Measurements from ENCODE around the gene KLK6. TPM values are rescaled to one million over a fixed set of nuclear protein-coding genes. Genes with fewer than 3 reads are reported as not detected.
"Not testable (repeated sequence)": the region's sequence is repeated elsewhere in the genome, so short reads cannot be mapped to it uniquely, and the experiment has no call there.

KLK6 gene
- total RNA-seq, 2 donors from 2014 or later = not detected

DNA sequence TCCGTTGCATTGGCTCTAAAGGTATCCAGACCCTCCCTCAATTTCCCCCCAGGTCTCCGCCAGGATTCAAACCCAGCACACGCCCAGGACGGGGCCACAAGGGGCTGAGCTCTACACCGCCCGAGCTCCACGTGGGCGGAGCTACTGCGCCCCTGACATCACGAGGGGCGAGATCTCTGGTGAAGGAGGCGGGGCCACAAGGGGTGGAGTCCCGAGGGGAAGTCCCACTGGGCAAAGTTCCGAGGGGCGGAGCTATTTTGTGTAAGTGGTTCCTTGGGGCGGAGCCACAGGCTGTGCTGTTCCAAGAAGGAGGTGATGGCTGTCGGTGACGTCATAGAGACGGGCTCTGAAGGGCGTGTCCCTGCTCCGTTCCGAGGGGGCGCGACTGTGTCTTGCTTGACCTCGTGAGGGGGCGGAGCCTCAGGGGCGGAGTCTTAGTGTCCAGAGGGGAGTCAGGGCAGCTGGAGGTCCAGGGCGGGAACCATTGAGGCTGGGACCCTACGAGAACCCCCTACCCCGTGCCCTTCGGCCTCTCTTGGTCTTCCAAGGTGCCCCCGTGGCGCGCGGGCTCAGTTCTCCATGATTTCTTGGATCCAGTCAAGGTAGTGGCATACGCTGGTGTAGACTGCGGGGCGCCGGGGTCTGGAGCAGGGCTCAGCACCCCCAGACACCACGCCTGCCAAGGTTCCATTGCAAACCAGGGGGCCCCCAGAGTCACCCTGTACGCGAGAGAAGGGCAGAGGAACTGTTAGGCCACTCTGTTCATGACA lies 33.3 kb upstream of the KLK6 start:
- DNase-seq (no peak), ATAC-seq (no peak)
- no peak overlapping the region for H3K27ac Mint-ChIP-seq
- H3K4me3 Mint-ChIP-seq = no peak overlapping the region
- H3K36me3 Mint-ChIP-seq (ENCODE audit: low read depth) = peaks cover 5% of the 10 kb centered on the region
- peaks cover 57% of the 10 kb centered on the region for H3K27me3 Mint-ChIP-seq
- H3K4me1 Mint-ChIP-seq = peaks cover 2% of the 10 kb centered on the region
- H3K9me3 ChIP-seq (ENCODE audit: control insufficient read depth, low read length, poor library complexity, severe bottlenecking) = no peaks in the 10 kb centered on the region

DNA sequence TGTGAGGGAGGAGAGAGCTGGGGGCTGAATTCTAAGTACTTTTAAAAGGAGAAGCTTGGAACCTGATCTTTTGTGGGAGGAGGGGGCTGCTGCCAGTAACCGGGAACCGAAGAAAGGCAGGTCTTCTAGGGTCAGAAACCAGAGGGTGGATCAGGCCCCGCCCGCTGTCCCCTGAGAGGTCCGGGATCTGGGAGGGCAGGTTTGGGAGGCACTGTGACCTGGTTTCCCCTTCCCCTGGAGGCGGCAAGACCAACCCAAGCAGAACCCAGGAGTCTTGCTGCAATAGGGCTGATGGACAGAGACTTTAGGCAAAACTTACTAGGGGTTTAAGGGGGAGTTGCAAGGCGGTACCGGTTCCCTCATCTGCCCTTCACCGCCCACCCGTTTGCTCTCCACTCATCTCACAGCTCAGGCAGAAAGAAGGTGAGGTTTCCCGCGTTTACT lies 32.7 kb upstream of the KLK6 start:
- peaks cover 53% of the 10 kb centered on the region for H3K27me3 Mint-ChIP-seq
- peaks cover 2% of the 10 kb centered on the region for H3K4me1 Mint-ChIP-seq
- ATAC-seq (no peak), DNase-seq (no peak)
- H3K9me3 ChIP-seq (ENCODE audit: control insufficient read depth, low read length, poor library complexity, severe bottlenecking) = no peaks in the 10 kb centered on the region
- H3K4me3 Mint-ChIP-seq = no peak overlapping the region
- peaks cover 5% of the 10 kb centered on the region for H3K36me3 Mint-ChIP-seq (ENCODE audit: low read depth)
- H3K27ac Mint-ChIP-seq = no peak overlapping the region

GRCh38 chr19:51001515-51001914 lies 32.1 kb upstream of the KLK6 start, which contains the start of gene KLK8:
Gene KLK8, minus strand, starts transcription at chr19:51001604. Its CDS starts 437 bp downstream, at chr19:51001167.
- H3K27me3 Mint-ChIP-seq = peaks cover 51% of the 10 kb centered on the region
- ATAC-seq = no peak

GRCh38 chr19:51000981-51001380 lies 31.6 kb upstream of the KLK6 start:
- Mint-ChIP-seq H3K4me3 (no peak overlapping the region), H3K27me3 (peaks cover 46% of the 10 kb centered on the region)
- H3K9me3 ChIP-seq (ENCODE audit: control insufficient read depth, low read length, poor library complexity, severe bottlenecking) = no peaks in the 10 kb centered on the region

More at GRCh38 chr19:51001515-51001914, 32.1 kb upstream of the KLK6 start, which contains the start of gene KLK8:
- no peaks in the 10 kb centered on the region for H3K9me3 ChIP-seq (ENCODE audit: control insufficient read depth, low read length, poor library complexity, severe bottlenecking)
- Mint-ChIP-seq H3K36me3 (ENCODE audit: low read depth) (peaks cover 5% of the 10 kb centered on the region), H3K4me3 (no peak within 1 kb of the TSS), H3K4me1 (peaks cover 2% of the 10 kb centered on the region), H3K27ac (no peak within 1 kb of the TSS)
- DNase-seq = no peak

GRCh38 chr19:51000426-51000825 lies 31.0 kb upstream of the KLK6 start:
- no peak for DNase-seq
- Mint-ChIP-seq H3K4me3 (no peak overlapping the region), H3K36me3 (ENCODE audit: low read depth) (peaks cover 5% of the 10 kb centered on the region), H3K27ac (no peak overlapping the region), H3K27me3 (peaks cover 44% of the 10 kb centered on the region), H3K4me1 (no peaks in the 10 kb centered on the region)
- no peak for ATAC-seq
- no peaks in the 10 kb centered on the region for H3K9me3 ChIP-seq (ENCODE audit: control insufficient read depth, low read length, poor library complexity, severe bottlenecking)

More at GRCh38 chr19:51000981-51001380, 31.6 kb upstream of the KLK6 start:
- DNase-seq (no peak), ATAC-seq (no peak)
- Mint-ChIP-seq H3K4me1 (no peaks in the 10 kb centered on the region), H3K36me3 (ENCODE audit: low read depth) (peaks cover 5% of the 10 kb centered on the region), H3K27ac (no peak overlapping the region)

- peaks cover 5% of the 10 kb centered on the region for H3K36me3 Mint-ChIP-seq (ENCODE audit: low read depth)
- H3K9me3 ChIP-seq (ENCODE audit: control insufficient read depth, low read length, poor library complexity, severe bottlenecking) = no peaks in the 10 kb centered on the region
- no peak overlapping the region for H3K4me3 Mint-ChIP-seq
Measured at GRCh38 chr19:50998686-50999085, 29.3 kb upstream of the KLK6 start.

GRCh38 chr19:50998061-50998460 lies 28.7 kb upstream of the KLK6 start:
- no peak overlapping the region for H3K4me3 Mint-ChIP-seq
- H3K9me3 ChIP-seq (ENCODE audit: control insufficient read depth, low read length, poor library complexity, severe bottlenecking) = no peaks in the 10 kb centered on the region
- peaks cover 44% of the 10 kb centered on the region for H3K27me3 Mint-ChIP-seq
- peaks cover 5% of the 10 kb centered on the region for H3K36me3 Mint-ChIP-seq (ENCODE audit: low read depth)
- ATAC-seq = no peak
- H3K4me1 Mint-ChIP-seq = no peaks in the 10 kb centered on the region
- no peak overlapping the region for H3K27ac Mint-ChIP-seq
- DNase-seq = no peak

More at GRCh38 chr19:50998686-50999085, 29.3 kb upstream of the KLK6 start:
- Mint-ChIP-seq H3K4me1 (no peaks in the 10 kb centered on the region), H3K27me3 (peaks cover 44% of the 10 kb centered on the region), H3K27ac (no peak overlapping the region)
- DNase-seq = no peak
- ATAC-seq = no peak

DNA sequence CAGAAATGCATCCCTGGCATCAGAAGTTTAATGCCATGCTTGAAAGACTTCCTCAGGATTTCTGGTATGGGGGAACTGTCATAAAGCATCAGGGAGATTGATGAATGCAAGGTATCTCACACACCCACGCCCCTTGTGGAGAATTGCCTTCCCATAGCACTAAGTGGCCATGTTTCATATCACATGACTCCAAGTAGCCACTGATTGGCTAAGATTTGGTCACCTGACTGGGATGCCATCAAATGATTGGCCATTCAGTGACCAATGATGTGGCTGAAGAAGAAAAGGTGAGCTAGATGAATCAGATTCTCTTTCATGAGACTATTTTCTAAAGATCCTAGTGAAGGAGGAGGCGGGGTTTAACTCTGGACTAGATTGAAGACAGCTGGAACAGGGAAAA lies 24.7 kb upstream of the KLK6 start:
- Mint-ChIP-seq H3K4me3 (no peak overlapping the region), H3K27ac (no peak overlapping the region), H3K36me3 (ENCODE audit: low read depth) (peaks cover 3% of the 10 kb centered on the region), H3K27me3 (peaks cover 34% of the 10 kb centered on the region), H3K4me1 (no peaks in the 10 kb centered on the region)
- no peak for ATAC-seq
- no peak for DNase-seq
- H3K9me3 ChIP-seq (ENCODE audit: control insufficient read depth, low read length, poor library complexity, severe bottlenecking) = no peaks in the 10 kb centered on the region

GRCh38 chr19:50992666-50993035 lies 23.3 kb upstream of the KLK6 start:
- Mint-ChIP-seq H3K4me1 (no peaks in the 10 kb centered on the region), H3K27ac (no peak overlapping the region), H3K27me3 (peaks cover 28% of the 10 kb centered on the region), H3K4me3 (no peak overlapping the region), H3K36me3 (ENCODE audit: low read depth) (no peaks in the 10 kb centered on the region)
- ATAC-seq (no peak), DNase-seq (no peak)
- no peaks in the 10 kb centered on the region for H3K9me3 ChIP-seq (ENCODE audit: control insufficient read depth, low read length, poor library complexity, severe bottlenecking)

- not testable (repeated sequence) for H3K36me3 Mint-ChIP-seq (ENCODE audit: low read depth); H3K9me3 ChIP-seq (ENCODE audit: control insufficient read depth, low read length, poor library complexity, severe bottlenecking); H3K4me3 Mint-ChIP-seq; H3K27ac Mint-ChIP-seq; DNase-seq; H3K4me1 Mint-ChIP-seq; ATAC-seq
- H3K27me3 Mint-ChIP-seq = peaks cover 44% of the 10 kb centered on the region
Measured at GRCh38 chr19:50984416-50984815, 15.0 kb upstream of the KLK6 start.

DNA sequence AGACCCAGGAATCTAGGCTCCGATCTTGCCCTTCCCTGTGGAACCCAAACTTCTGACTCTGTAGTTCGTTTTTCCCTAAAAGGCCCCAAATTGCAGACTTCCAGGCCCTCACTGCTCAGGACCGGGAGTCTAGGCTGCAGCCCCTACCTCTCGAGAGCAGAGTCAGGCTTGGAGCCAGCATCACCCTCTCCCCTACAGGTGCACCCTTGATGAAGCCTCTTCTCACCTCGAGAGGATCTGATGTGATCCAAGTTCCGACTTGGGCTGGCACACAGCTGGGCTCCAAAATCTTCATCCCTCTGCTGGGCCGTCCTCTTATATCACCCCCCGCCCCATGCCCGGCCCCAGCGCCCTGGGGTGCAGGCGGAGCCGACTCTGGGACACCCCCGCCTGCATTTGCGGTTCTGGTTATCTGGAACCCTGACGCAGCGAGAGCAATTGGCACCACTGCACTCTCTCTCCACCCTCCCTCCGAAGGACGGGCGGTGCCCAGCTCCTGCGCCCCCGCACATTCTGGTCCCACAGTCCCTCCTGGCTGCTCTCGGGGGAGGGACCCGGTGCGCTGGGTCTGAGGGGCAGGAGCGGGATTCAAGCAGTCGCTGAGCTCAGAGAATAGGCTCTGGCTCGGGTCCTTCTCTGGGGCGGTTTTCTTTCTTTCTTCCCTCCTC lies 14.4 kb upstream of the KLK6 start, which contains the start of gene KLK7:
KLK7 (minus strand) TSS at position 293 of the 668 bp plus-strand sequence. CDS start 1,518 bp downstream, outside the sequence.
- DNase-seq (no peak), ATAC-seq (no peak)
- Mint-ChIP-seq H3K4me3 (no peak within 1 kb of the TSS), H3K4me1 (peaks cover 2% of the 10 kb centered on the region), H3K27ac (no peak within 1 kb of the TSS), H3K36me3 (ENCODE audit: low read depth) (peaks cover 7% of the 10 kb centered on the region), H3K27me3 (peaks cover 47% of the 10 kb centered on the region)
- H3K9me3 ChIP-seq (ENCODE audit: control insufficient read depth, low read length, poor library complexity, severe bottlenecking) = no peaks in the 10 kb centered on the region

GRCh38 chr19:50982186-50982585 lies 12.8 kb upstream of the KLK6 start:
- DNase-seq (no peak), ATAC-seq (no peak)
- H3K9me3 ChIP-seq (ENCODE audit: control insufficient read depth, low read length, poor library complexity, severe bottlenecking) = no peaks in the 10 kb centered on the region
- peaks cover 10% of the 10 kb centered on the region for H3K36me3 Mint-ChIP-seq (ENCODE audit: low read depth)
- H3K4me1 Mint-ChIP-seq = peaks cover 7% of the 10 kb centered on the region
- H3K27me3 Mint-ChIP-seq = peaks cover 57% of the 10 kb centered on the region
- no peak overlapping the region for H3K4me3 Mint-ChIP-seq
- H3K27ac Mint-ChIP-seq = no peak overlapping the region

DNA sequence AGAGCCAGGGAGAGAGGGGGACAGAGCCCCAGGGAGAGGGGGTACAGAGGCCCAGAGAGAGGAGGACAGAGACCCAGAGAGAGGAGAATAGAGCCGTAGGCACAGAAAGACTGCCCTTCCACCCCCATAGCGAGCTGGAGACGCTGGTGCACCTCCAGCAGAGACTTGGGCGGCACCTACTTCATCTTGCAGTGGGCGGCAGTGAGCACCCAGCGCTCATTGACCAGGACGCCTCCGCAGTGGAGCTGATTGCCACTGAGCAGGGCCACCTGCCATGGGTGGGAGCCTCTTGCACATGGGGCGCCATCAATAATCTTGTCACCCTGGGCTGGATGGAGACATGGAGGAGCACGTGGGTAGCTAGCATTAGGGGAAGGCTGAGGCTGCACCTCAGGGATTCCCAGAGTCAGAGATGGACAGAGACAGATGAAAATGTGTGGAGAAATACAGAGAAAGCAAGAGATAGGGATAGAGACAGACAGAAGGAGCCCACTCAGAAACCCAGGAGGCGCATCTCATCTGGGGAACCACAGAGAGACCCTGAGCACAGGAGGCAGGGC lies 12.3 kb upstream of the KLK6 start:
- ATAC-seq (no peak), DNase-seq (no peak)
- H3K4me3 Mint-ChIP-seq = no peak overlapping the region
- peaks cover 62% of the 10 kb centered on the region for H3K27me3 Mint-ChIP-seq
- no peaks in the 10 kb centered on the region for H3K9me3 ChIP-seq (ENCODE audit: control insufficient read depth, low read length, poor library complexity, severe bottlenecking)
- H3K36me3 Mint-ChIP-seq (ENCODE audit: low read depth) = peaks cover 10% of the 10 kb centered on the region
- H3K27ac Mint-ChIP-seq = no peak overlapping the region
- peaks cover 7% of the 10 kb centered on the region for H3K4me1 Mint-ChIP-seq

Measured in T-helper 17 cell (primary cell).